Measurements from ENCODE around the gene GLB1L3.

GLB1L3 gene

DNA sequence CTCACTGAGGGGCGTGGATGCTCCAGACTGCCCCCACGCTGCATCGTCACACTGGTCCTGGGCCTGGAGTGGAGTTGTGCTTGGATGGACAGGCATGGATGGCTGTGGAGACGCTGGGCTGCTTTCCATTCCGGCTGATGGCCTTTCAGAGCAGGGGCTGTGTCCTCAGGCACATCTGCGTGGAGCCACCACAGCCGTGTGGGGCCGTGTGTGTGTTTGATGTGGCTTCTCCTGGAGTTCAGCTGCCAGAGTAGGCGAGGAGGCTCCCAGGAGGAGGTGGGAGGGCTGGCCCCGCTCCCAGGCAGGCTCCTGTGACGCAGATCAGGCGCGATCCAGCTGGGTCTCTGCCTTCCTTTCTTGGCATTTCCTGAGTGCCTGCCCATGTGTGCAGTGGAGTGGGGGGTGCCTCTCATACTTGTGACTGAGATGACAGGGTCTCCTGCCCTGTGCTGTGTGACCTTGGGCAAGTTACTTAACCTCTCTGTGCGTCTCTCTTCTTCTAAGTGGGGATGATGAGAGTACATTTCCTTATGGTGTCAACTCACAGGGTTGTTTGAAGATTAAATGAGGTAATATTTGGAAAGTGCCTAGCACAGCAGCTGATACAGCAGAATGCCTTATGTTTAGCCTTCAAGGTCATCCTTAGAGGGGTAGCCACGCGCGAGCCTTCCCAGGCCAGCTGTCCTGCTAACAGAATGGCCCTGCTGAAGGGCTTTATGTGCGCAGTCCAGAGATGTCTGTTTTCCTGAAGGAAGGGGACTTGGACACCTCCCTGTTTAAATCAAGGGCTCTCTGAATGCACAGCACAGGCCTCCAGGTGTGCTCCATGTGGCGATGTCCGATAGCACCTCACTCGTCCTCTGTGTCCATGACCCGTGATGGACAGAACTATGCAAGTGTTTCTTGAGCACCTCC lies 89.1 kb downstream of the GLB1L3 start:
- DNase-seq, result no peak

DNA sequence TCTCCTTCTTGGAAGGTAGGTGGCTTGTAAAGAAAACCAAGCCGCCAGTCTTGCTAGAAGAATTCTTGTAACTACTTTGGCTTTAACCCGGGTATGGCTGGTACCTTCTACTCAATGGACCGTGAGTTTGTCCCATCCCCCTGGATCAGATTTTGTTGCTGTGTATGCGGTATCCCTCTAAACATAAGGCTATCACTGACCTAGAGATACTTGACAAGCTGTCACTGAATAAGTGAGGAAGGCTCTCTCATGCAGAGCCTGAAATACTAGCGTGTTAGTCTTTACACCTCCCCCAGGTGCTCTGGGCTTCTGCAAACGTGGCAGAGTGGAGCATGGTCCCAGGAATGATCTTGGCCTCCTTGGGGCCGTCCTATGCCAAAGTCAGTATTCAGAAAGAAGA lies 90.1 kb downstream of the GLB1L3 start:
- DNase-seq, result no peak

DNA sequence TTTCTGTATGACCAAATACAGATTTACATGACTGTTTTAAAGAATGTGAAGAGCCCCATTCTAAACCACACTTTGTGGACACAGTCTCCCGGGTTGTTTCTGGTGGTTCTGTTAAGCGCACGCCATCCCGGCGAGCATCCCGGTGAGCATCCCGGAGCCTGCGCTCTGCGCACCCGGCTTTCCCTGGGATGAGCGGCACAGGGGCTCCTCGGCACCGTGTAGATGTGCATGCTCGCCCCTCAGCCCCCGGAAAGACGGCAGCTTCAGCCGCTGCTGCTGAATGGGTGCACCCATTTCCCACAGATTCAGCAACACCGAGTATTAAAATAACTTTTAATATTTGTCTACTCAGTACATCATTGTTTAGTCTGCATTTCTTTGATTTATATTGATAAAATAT lies 91.6 kb downstream of the GLB1L3 start:
- no peak for DNase-seq
